Colonic mucosa (tissue), 4 donors: ENCODE measurements around the gene SRGAP1. TPM values are rescaled to one million over a fixed set of nuclear protein-coding genes. Genes with fewer than 3 reads are reported as not detected.
"Not testable (repeated sequence)": the region's sequence is repeated elsewhere in the genome, so short reads cannot be mapped to it uniquely, and the experiment has no call there.

Experiments used
- DNase-seq: peaks from one replicate; pipeline ENCODE4 v3.0.0-alpha.2; 2020
- H3K27ac ChIP-seq: fragments of 200-600 bp; one replicate; pipeline ENCODE4 v1.8.0; 2021
- H3K27me3 ChIP-seq: fragments of 200-600 bp; one replicate; pipeline ENCODE4 v1.8.0; 2021
- H3K36me3 ChIP-seq: fragments of 200-600 bp; one replicate; pipeline ENCODE4 v1.8.0; 2021
- H3K4me1 ChIP-seq: fragments of 200-600 bp; one replicate; pipeline ENCODE4 v1.8.0; 2021; ENCODE audit warnings: mild to moderate bottlenecking
- H3K4me3 ChIP-seq: fragments of 200-600 bp; one replicate; pipeline ENCODE4 v1.8.0; 2021
- H3K9ac ChIP-seq, 2 donors: one replicate each; pipeline ENCODE4 v1.7.0; 2013; ENCODE audit warnings: control low read depth in 2 of 2, low read depth in 2 of 2, low read length in 2 of 2
- H3K9me3 ChIP-seq: fragments of 200-600 bp; one replicate; pipeline ENCODE4 v1.8.0; 2021
- intact Hi-C: fragments of 100-400 bp; cut with DNase I; formaldehyde crosslinking; loops from one replicate; pipeline ENCODE4 v1.14.1; 2022
- total RNA-seq, 2 donors: library from RNA; stranded (reverse); fragmentation: NEBNext Ultra II Directional in 1 of 2; extraction: Animal tissue kit (Norgen Biotek cat#: 25700) in 1 of 2; gene quantifications; one replicate each; pipeline ENCODE4 v1.2.1, GENCODE V29; 2021
- TF ChIP-seq, protein P1 (sequence below): fragments of 200-600 bp; IDR thresholded peaks from one replicate; pipeline ENCODE4 v1.8.0; 2022; ENCODE audit warnings: antibody characterized with exemption, mild to moderate bottlenecking
- donor health status: healthy.
- donor health status: DM: no; HTN: no; CAD: no.
- donor health status: DM: no; HTN: no; CAD: no.

SRGAP1 gene
- total RNA-seq, 2 donors from 2014 or later = 8.7 to 9.8 TPM

DNA sequence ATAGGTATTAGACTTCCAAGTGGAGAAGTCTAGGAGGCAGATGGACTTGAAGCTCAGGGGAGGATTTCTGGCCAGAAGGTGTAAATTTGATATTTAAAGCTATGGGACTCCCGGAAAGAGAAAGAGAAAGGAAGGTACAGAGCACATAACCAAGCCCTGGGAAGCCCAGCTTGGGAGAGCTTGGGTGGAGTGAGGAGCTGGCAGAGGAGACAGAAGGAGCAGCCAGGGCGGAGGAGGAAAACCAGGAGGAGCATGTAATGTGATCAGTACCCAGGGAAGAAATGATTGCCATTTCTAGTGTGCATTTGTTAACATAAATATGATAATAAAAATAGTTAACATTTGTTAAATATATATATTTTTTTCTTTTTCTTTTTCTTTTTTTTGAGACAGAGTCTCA, 310.2 kb downstream of the SRGAP1 start:
- H3K27me3 ChIP-seq = no peaks in the 10 kb centered on the region
- H3K9me3 ChIP-seq = no peaks in the 10 kb centered on the region
- no peaks in the 10 kb centered on the region for H3K36me3 ChIP-seq
- H3K27ac ChIP-seq = no peak overlapping the region
- TF ChIP-seq, protein P1, sequence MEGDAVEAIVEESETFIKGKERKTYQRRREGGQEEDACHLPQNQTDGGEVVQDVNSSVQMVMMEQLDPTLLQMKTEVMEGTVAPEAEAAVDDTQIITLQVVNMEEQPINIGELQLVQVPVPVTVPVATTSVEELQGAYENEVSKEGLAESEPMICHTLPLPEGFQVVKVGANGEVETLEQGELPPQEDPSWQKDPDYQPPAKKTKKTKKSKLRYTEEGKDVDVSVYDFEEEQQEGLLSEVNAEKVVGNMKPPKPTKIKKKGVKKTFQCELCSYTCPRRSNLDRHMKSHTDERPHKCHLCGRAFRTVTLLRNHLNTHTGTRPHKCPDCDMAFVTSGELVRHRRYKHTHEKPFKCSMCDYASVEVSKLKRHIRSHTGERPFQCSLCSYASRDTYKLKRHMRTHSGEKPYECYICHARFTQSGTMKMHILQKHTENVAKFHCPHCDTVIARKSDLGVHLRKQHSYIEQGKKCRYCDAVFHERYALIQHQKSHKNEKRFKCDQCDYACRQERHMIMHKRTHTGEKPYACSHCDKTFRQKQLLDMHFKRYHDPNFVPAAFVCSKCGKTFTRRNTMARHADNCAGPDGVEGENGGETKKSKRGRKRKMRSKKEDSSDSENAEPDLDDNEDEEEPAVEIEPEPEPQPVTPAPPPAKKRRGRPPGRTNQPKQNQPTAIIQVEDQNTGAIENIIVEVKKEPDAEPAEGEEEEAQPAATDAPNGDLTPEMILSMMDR = no peak
- no peak overlapping the region for H3K4me3 ChIP-seq
- H3K9ac ChIP-seq = no peak overlapping the region
- H3K4me1 ChIP-seq = no peaks in the 10 kb centered on the region
- DNase-seq = no peak
- intact Hi-C loops = no loop called here

DNA sequence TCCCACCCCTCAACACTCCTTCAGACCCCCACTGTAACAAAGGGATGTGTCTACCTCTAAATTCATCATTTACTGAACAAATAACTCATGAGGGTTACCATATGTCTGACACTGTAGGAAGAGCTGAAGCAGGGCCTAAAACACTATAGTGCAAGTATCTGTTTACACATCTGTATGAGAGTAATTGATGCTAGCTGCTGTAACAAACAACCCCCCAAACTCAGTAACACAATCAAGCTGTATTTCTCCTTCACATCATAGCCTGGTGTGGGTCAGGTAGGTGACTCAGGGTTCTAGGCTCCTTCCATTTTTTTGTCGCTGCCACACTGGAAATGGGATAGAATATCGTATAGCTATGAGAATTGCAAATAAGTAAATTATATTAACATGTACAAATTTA, 312.6 kb downstream of the SRGAP1 start:
- TF ChIP-seq, protein P1 = no peak
- intact Hi-C loops = no loop called here
- H3K27me3 ChIP-seq = no peaks in the 10 kb centered on the region
- no peaks in the 10 kb centered on the region for H3K36me3 ChIP-seq
- H3K9me3 ChIP-seq = no peaks in the 10 kb centered on the region
- H3K4me1 ChIP-seq = no peaks in the 10 kb centered on the region
- no peak overlapping the region for H3K9ac ChIP-seq
- no peak overlapping the region for H3K27ac ChIP-seq
- no peak overlapping the region for H3K4me3 ChIP-seq
- no peak for DNase-seq

DNA sequence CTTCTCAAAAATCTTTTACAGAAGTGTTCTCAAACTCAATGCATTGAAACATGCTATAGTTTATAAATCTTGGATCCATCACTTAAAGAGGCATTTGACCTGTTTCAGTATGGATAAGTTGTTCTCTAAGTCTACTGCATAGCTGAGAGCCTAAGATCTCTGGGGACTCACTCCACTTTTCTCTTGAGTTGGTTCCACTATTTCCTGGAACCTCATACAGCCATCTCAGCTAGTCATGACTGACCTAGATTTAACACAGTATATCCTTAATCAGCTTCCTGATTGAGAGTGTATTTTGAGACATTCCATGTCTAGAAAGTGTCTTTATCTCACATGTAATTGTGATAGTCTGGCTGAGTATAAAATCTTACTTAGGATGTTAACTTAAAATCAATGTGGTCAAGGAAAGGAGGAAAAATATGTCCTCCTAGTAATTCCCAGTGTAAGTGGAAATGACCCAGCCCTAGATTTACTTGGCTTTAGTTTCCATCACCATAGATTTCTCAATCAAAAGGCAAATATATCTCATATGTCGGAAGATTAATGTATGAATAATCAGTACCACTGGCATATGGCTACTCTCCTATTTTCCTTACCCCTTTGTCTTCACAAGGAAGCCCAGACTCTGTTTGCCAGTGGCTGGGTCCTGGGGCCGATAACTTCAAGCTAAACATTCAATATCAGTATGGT, 315.7 kb downstream of the SRGAP1 start:
- Histone ChIP-seq H3K27me3 (no peaks in the 10 kb centered on the region), H3K9me3 (no peaks in the 10 kb centered on the region), H3K9ac (no peak overlapping the region), H3K4me1 (no peaks in the 10 kb centered on the region), H3K27ac (no peak overlapping the region), H3K4me3 (no peak overlapping the region), H3K36me3 (no peaks in the 10 kb centered on the region)
- TF ChIP-seq, protein P1 = no peak
- no peak for DNase-seq
- intact Hi-C loops = no loop called here

DNA sequence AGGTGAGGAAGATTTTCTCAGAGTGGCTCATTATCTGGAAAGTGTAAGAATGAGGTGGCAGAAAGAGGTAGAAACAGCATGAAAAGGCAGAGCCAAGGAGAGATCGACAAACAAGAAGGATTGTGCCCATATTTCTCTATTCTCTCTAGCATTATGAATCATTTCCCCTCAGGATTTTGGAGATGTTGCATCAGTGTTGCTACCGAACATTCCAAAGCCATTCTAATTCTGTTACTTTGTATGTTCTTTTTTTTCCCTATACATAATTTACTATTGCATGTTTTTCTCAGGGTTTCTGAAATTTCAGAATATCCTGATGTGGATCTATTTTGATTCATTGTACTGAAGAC, 316.2 kb downstream of the SRGAP1 start:
- intact Hi-C loops = no loop called here
- Histone ChIP-seq H3K9me3 (no peaks in the 10 kb centered on the region), H3K4me3 (no peak overlapping the region), H3K27me3 (no peaks in the 10 kb centered on the region), H3K4me1 (no peaks in the 10 kb centered on the region), H3K36me3 (no peaks in the 10 kb centered on the region), H3K27ac (no peak overlapping the region), H3K9ac (no peak overlapping the region)
- DNase-seq = no peak
- TF ChIP-seq, protein P1 = no peak

DNA sequence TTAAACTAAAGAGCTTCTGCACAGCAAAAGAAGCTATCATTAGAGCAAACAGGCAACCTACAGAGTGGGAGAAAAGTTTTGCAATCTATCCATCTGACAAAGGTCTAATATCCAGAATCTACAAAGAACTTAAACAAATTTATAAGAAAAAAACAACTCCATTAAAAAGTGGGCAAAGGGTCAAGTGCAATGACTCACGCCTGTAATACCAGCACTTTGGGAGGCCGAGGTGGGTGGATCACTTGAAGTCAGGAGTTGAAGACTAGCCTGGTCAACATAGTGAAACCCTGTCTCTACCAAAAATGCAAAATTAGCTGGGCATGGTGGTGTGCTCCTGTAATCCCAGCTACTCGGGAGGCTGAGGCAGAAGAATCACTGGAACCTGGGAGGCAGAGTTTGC, 322.1 kb downstream of the SRGAP1 start:
- H3K27ac ChIP-seq, H3K9me3 ChIP-seq, H3K27me3 ChIP-seq, H3K36me3 ChIP-seq, DNase-seq, intact Hi-C loops, H3K4me1 ChIP-seq, H3K4me3 ChIP-seq, H3K9ac ChIP-seq: not testable (repeated sequence)

DNA sequence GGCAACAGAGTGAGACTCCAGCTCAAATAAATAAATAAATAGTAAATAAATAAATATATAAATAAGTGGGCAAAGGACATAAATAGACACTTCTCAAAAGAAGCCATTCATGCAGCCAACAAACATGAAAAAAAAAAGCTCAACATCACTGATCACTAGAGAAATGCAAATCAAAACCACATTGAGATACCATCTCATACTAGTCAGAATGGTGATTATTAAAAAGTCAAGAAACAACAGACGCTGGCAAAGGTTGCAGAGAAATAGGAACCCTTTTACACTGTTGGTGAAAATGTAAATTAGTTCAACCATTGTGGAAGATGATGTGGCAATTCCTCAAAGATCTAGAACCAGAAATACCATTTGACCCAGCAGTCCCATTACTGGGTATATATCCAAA, 322.5 kb downstream of the SRGAP1 start:
- H3K9me3 ChIP-seq, DNase-seq, H3K36me3 ChIP-seq, H3K27ac ChIP-seq, intact Hi-C loops, H3K4me1 ChIP-seq, H3K27me3 ChIP-seq, H3K4me3 ChIP-seq, H3K9ac ChIP-seq: not testable (repeated sequence)
